VCaP (cell line): ENCODE measurements around the gene KYNU.
"Not testable (repeated sequence)": the region's sequence is repeated elsewhere in the genome, so short reads cannot be mapped to it uniquely, and the experiment has no call there.

Source experiments
- H3K27ac ChIP-seq: fragments of 450-650 bp; 2 replicates; pipeline ENCODE4 v1.5.1; 2017
- CTCF ChIP-seq: fragments of 450-650 bp; conservative IDR thresholded peaks from 2 replicates; pipeline ENCODE4 v1.5.1; 2017; ENCODE audit warnings: mild to moderate bottlenecking, moderate library complexity

The KYNU gene

GRCh38 chr2:142879151-142879550 is 1.7 kb downstream of the KYNU start:
- no peak overlapping the region for H3K27ac ChIP-seq
- no peak for TF ChIP-seq CTCF

GRCh38 chr2:142880279-142880678 is 2.8 kb downstream of the KYNU start:
- TF ChIP-seq CTCF, result no peak
- no peak overlapping the region for H3K27ac ChIP-seq

- H3K27ac ChIP-seq, result no peak overlapping the region
- TF ChIP-seq CTCF, result no peak
Measured at GRCh38 chr2:142881619-142882018, 4.2 kb downstream of the KYNU start.

GRCh38 chr2:142882500-142882899 is 5.0 kb downstream of the KYNU start:
- H3K27ac ChIP-seq, result not testable (repeated sequence)

- no peak for TF ChIP-seq CTCF
- no peak overlapping the region for H3K27ac ChIP-seq
Measured at GRCh38 chr2:142883526-142883925, 6.1 kb downstream of the KYNU start.

GRCh38 chr2:142885543-142885942 is 8.1 kb downstream of the KYNU start:
- H3K27ac ChIP-seq, result no peak overlapping the region
- no peak for TF ChIP-seq CTCF

- no peak overlapping the region for H3K27ac ChIP-seq
- TF ChIP-seq CTCF, result no peak
Measured at GRCh38 chr2:142892715-142893114, 15.3 kb downstream of the KYNU start.

- TF ChIP-seq CTCF, result no peak
- no peak overlapping the region for H3K27ac ChIP-seq
Measured at GRCh38 chr2:142893241-142893640, 15.8 kb downstream of the KYNU start.
